GM19455 (cell line): ENCODE data around the gene CD3E.

ENCODE experiments used
- ATAC-seq: cut with Tn5 transposase; IDR thresholded peaks from one replicate; pipeline ENCODE4 v1.9.1; 2021; ENCODE audit not compliant: unreplicated experiment

The CD3E gene

DNA sequence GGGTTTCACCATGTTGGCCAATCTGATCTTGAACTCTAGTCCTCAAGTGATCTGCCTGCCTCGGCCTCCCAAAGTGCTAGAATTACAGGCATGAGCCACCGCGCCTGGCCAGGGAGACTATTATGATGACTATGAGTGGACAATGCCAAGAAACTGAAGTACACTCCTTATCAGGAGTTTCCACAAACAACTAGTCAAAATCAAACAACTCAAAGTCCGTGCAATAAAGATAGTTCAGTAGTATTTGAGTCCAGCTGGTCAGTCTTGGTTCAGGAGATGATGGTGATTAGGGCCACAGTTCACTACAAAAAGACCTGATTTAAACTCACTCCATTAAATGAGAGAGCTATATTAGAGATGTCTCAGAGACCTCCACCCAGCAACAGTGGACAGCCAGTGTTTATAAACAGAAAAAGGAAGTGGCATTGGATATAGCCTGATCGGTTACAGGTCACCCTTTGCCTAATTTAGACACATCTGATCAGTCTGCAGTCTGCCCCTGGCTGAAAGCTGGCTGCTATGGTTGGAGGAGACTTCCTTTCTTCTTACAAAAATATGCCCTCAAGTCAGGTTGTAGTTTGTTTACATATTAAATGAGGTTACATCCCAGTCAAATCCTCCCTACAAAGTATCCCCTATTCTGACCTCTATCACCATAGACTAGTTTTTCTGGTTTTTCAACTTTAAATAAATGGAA, 17.0 kb downstream of the CD3E start:
- ATAC-seq, result no peak

DNA sequence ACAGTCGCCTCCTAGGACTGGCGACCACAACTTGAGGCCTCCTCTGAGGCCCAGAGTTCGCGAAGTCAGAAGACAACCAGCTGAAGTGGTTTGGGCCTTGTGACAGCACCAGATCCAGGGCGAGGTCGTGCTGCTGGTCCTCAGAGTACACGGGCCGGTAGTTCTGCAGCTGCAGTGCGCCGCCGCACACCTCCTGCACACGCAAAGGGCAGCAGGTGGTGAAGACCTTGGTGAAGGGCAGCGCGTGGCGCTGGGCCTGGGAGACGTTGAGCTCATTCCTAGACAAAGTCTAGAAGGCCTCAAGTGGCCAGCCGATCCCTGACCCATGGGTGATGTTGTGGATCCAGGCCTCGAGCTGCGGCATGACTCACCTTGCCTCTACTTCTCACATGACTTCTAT, 18.2 kb downstream of the CD3E start:
- no peak for ATAC-seq

DNA sequence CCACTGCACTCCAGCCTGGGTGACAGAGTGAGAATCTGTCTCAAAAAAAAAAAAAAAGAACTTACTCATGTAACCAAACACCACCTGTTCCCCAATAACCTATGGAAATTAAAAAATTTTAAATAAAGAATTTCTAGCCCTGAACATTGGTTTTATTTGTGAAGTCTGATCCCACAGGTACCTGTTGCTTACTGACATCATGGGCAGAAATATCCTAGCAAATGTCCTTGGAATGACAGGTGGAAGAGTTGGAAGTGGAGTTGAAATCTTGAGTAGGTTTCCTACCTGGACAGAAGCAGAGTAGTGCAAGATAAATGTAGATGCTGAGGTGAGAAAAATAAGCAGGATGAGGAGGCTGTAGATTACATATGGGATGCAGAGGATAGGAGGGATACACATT, 20.8 kb downstream of the CD3E start:
- no peak for ATAC-seq

DNA sequence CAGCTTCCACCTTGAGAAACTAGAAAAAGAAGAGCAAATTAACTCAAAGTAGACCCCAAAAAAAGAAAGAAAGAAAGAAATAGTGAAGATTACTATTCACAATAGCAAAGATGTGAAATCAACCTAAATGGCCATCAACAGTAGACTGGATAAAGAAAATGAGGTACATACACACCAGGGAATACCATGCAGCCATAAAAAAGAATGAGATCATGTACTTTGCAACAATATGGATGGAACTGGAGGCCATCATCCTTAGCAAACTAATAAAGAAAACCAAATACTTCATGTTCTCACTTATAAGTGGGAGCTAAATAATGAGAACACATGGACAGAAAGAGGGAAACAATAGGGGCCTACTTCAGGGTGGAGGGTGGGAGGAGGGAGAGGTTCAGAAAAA, 24.2 kb downstream of the CD3E start:
- no peak for ATAC-seq

DNA sequence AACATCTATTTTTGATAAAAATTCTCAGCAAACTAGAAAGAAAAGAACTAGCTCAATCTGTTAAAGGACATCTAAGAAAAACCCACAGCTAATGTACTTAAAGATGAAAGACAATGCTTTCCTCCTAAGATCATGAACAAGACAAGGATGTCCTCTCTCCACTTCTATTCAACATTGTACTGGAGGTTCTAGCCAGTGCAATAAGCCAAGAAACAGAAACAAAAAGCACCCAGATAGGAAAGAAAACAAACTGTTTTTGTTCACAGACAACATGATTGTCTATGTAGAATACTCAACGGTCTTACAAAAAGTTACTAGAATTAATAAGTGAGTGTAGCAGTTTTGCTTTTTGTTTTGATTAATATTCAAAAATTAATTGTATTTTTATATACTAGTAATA, 30.2 kb downstream of the CD3E start:
- no peak for ATAC-seq

DNA sequence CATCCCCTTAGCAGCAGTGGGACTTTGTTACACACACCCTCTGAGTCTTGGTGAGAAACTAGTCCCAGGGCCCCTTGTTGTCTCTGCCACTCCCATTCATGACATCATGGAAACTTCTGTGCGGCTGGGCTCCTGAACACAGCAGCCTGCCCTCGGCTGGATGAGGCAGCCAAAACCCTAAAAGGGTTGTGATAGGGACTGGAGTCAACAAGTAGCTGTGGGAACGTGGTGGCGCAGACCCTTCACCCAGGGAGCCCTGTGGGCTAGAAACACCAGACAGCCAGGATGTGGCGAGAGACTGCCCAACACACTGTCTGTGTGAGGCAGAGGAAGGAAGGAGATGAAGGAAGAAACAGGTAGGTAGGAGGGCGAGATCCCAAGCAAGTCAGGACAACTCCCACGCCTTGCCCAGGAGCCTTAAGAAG, 34.1 kb downstream of the CD3E start:
- ATAC-seq, result no peak

DNA sequence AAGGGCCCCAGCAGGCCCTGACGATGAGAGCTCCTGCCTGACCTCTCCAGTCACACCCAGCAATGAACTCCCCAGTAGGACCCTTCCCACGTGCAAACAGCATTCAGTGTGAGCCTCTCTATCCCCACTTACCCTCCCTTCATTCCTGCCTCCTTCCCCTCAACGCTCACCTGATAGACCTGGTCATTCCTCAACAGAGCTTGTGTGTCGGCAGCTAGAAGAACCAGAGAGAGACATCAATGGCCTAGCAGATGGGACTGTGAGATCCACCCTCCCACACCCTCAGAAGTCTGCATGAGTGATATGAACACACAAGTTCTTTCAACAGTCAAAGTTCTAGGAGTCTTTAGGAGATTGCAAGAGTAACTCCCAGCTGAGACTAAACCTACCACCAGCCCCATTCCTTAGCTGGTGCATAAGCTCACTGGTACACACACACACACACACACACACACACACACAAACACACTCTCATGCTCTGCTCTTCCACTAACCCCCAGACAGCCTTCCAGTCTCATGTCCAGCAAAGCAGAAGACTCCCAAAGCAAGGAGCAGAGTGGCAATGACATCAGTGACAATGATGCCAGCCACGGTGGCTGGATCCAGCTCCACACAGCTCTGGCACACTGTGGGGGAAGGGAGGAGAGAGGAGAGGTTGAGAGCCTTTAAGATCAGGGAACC, 34.9 kb downstream of the CD3E start:
- no peak for ATAC-seq

DNA sequence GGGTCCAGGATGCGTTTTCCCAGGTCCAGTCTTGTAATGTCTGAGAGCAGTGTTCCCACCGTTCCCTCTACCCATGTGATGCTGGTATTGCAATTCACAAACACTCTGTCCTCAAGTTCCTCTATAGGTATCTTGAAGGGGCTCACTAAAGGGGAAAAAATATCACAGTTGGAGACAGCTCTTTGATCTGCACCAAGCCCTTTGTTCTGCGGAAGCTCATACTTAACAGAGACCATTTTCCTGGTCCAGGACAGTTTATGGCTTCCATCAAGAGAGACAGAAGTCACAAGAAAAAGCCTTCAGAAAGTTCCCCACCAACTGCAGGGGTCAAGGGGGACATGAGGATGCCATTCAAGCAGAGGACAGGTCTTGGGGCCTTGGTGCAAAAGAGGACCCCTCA, 35.9 kb downstream of the CD3E start:
- ATAC-seq, result no peak

DNA sequence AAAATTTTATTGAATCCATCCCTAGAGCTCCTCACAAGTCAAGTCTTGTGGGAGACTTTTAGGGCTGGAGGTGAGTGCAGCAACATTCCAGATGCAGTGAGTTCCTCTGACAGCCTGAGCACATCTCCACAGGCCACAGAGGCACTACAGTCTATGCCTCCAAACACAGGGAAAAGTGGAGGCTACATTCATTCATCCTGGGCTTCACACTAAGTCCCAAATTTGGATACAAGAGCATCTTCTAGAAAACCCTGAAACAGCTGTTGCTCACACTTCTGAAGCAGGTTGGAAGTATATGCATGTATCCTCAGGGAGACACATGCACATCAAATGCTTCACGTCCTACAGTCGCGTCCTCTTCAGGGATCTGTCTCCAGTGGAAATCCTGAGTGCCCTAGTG, 36.7 kb downstream of the CD3E start:
- no peak for ATAC-seq

DNA sequence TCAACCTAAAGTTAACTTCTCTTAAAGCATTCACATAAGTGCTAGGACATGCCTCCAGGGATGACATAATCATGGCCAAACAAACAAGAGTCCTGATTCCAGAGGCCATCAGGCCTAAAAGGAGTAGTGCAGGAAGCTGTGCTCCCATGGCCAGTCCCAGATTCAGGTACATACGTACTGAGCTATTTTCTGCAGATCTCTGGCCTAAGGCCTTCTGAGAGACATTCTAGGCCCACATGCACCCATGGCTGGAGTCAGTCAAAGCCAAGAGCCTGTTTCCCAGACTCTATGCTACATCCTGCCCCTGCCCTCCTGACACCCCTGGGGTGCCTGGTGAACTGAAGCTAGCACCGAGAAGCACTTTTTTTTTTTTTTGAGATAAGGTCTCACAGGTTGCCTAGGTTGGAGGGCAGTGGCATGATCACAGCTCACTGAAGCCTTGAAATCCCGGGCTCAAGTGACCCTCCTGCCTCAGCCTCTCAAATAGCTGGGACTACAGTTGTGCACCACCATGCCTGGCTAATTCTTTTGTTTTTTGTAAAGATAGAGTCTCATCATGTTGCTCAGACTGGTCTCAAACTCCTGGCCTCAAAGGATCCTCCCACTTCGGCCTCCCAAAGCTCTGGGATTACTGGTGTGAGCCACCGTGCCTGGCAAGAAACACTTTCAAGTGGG, 37.4 kb downstream of the CD3E start:
- ATAC-seq, result no peak

DNA sequence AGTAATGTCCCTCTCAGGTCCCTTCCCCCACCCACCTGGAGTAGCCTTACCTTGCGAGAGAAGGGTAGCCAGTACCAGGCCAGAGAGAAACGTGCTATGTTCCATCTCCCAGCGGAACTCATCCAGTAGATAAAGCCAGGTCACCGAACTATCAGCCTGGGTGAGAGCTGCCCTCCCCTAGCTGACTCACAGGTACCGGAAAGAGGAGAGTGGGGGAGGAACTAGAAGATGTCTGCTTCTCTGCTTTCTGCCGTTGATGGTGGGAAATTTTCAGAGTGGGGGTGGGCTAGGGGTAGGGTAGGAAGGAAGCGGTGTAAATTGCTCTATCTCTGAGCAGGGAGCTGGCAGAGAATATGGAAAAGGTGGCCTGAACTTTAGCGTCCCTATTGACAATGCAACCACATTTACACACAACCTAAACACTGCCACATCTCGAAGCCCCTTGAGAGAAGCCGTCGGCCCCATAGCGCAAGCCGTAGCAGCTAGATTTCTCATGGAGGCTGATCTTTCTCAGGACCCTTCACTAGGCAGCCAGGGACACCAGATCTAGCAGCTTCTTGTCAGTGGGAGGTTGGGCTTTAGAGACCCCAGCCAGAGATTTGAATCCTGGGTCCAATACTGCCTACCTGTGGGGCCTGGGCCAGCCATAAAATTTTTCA, 38.1 kb downstream of the CD3E start, which contains the start of gene CD3D:
Gene CD3D (minus strand): TSS at position 203 of the 659 bp plus-strand sequence. CDS start 98 bp downstream, at position 105.
- no peak for ATAC-seq

DNA sequence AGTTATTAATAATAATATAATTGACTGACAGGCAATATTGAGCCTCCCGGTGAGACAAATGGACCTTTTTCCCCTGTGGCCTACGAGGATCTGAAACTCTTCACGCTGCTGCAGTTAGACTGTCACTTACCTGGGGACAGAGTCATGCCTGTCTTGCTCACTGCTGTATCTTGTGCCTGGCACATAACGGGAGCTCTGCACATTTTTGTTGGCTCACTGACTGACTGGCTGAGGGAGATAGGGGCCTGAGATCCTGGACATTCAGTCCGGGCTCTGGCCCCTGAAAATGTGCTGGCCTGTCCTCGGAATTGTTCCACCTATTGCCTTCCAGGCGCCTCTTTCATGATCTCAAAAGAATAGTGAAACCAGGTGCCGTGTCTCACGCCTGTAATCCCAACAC, 38.7 kb downstream of the CD3E start:
- no peak for ATAC-seq

DNA sequence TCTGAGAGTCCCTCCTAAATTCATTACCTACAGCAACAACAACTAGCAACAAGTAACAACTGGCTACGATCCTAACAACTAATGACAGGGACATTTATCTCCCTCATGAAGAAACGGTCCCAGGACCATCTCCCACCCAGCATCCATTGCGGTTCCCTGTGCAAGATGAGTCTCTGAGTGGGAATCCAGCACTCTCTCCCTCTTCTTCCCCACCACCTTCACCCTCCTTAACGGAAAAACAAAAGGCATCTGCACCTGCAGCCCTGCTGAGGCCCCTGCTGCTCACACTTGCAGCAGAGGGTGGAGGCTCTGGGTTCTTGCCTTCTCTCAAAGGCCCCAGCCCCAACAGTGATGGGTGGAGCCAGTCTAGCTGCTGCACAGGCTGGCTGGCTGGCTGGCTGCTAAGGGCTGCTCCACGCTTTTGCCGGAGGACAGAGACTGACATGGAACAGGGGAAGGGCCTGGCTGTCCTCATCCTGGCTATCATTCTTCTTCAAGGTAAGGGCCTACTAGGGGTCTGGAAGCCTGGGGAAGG, 39.5 kb downstream of the CD3E start, which contains the start of gene CD3G:
Gene CD3G (plus strand): TSS at position 364 of the 535 bp plus-strand sequence. CDS start 80 bp downstream, at position 444.
- no peak for ATAC-seq

DNA sequence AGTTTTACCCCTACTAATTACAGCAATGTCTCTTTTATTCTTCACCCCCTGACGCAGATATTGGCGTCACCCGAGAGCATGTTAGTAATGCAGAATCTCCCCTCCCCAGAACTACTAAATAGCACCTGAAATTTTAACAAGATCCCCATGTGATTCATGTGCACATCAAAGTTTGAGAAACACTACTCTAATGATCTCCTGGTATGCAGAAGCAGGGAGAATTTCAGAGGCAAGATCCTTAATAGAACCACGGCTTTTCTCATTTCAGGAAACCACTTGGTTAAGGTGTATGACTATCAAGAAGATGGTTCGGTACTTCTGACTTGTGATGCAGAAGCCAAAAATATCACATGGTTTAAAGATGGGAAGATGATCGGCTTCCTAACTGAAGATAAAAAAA, 44.9 kb downstream of the CD3E start:
- no peak for ATAC-seq

DNA sequence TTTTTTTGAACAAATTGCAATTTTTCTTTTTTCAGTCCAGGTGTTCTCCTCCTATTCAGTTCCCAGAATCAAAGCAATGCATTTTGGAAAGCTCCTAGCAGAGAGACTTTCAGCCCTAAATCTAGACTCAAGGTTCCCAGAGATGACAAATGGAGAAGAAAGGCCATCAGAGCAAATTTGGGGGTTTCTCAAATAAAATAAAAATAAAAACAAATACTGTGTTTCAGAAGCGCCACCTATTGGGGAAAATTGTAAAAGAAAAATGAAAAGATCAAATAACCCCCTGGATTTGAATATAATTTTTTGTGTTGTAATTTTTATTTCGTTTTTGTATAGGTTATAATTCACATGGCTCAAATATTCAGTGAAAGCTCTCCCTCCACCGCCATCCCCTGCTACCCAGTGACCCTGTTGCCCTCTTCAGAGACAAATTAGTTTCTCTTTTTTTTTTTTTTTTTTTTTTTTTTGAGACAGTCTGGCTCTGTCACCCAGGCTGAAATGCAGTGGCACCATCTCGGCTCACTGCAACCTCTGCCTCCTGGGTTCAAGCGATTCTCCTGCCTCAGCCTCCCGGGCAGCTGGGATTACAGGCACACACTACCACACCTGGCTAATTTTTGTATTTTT, 48.7 kb downstream of the CD3E start:
- no peak for ATAC-seq

DNA sequence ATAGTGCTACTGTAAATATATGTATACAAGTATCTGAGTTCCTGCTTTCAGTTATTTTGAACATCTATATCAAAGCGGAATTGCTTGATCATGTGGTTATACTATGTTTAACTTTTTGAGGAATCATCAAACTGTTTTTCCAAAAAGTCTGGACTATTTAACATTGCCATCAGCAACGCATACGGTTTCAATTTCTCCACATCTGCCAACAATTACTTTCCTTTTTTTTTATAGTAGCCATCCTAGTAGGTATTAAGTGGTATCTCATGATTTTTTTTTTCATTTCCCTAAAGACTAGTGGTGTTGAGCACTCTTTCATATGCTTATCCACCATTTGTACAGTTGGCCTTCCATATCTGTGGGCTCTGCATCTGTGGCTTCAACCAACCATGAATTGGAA, 53.5 kb downstream of the CD3E start:
- ATAC-seq, result no peak

DNA sequence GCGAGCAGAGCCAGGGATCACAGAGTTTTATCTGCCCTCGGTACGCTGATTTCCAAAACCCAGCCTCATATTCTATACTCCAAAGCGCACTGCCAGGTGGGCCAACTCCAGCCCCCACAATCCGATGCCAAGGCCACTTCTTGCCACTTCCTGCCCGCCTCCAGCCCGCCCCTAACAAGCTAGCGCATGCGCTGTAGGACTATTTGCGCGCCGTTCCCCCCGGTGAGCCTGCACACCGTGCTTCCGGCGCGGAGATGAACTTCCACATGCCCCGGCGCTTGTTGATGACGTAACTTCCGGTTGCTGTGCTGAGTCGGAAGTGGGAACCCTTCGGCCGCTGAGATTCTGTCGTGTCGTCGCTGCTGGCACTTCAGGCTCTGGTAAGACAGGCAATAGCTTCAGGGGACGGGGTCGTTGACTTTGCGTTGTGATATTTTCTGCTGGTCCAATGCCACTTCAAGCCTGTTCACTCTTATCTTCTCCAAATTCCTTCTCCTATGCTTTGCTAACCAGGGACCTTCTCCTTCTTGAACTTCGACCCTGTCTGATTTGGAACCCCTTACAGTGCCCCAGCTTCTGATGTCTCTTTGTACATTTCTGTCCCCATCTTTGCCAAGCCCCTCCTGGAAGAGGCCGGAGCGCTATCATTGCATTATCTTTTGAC, 54.9 kb downstream of the CD3E start, which contains the start of gene UBE4A:
Gene UBE4A (plus strand): TSS at position 306 of the 664 bp plus-strand sequence. CDS start 5,481 bp downstream, outside the sequence.
- ATAC-seq, result peak; percentile 87

DNA sequence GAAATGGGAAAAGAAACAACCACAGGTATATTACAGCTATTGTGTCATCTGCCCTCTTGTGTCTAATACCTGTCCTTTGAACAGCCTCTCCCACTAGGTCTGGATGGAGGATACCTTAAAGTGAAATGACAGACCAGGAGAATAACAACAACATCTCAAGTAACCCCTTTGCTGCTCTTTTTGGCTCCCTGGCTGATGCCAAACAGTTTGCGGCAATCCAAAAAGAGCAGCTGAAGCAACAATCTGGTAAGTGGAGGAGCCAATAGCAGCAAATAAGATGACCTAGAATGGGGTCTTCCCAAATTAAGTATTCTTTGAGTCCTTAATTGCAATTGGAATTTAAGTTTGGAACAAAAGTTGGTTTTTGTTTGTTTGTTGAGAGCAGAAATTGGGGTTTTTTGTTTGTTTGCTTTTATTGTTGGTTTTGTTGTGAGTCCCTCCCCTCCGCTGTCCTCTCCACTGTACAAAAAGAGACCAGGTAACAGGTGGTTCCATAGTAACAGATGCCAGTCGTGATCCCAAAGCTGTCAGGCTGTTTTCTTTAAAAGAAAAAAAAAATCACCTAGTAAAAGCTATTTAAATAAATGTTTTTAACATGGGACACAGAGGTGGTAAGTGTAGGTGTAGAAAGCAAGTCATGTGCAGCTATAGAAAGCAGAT, 60.6 kb downstream of the CD3E start:
- no peak for ATAC-seq
